Gastrocnemius medialis (tissue), 4 donors: ENCODE data around the gene NAALAD2. TPM values are rescaled to one million over a fixed set of nuclear protein-coding genes. Genes with fewer than 3 reads are reported as not detected.
"Not testable (repeated sequence)": the region's sequence is repeated elsewhere in the genome, so short reads cannot be mapped to it uniquely, and the experiment has no call there.

ENCODE experiments used
- ATAC-seq, 2 donors: fragments of 150-250 bp; one replicate each; pipeline ENCODE4 v1.9.1; 2016
- DNase-seq, 2 donors: peaks; one replicate each; pipeline ENCODE4 v3.0.0-alpha.2; 2019
- H3K27ac ChIP-seq, 4 donors: fragments of 200-600 bp; sonication (generic); 1 replicate in 1 of 4; 2 replicates in 3 of 4; pipeline ENCODE4 v1.5.1; 2016 to 2018; ENCODE audit warnings: mild to moderate bottlenecking in 2 of 4, moderate library complexity in 1 of 4
- H3K27me3 ChIP-seq, 3 donors: fragments of 200-600 bp; sonication (generic) in 2 of 3; 1 replicate in 1 of 3; 2 replicates in 2 of 3; pipeline versions ENCODE4 v1.5.1 to v1.6.0; 2016 to 2019; ENCODE audit warnings: mild to moderate bottlenecking in 1 of 3, moderate library complexity in 1 of 3
- H3K36me3 ChIP-seq, 2 donors: fragments of 200-600 bp; sonication (generic) in 1 of 2; one replicate each; pipeline ENCODE4 v1.5.1; 2017 to 2018
- H3K4me1 ChIP-seq, 2 donors: fragments of 200-600 bp; sonication (generic) in 1 of 2; one replicate each; pipeline ENCODE4 v1.5.1; 2016 to 2017; ENCODE audit warnings: mild to moderate bottlenecking in 2 of 2
- H3K4me3 ChIP-seq, 4 donors: fragments of 200-600 bp; sonication (generic) in 3 of 4; 1 replicate in 1 of 4; 2 replicates in 3 of 4; pipeline ENCODE4 v1.5.1; 2016 to 2019; ENCODE audit warnings: mild to moderate bottlenecking in 2 of 4
- H3K9me3 ChIP-seq, 3 donors: fragments of 200-600 bp; sonication (generic) in 2 of 3; 1 replicate in 1 of 3; 2 replicates in 2 of 3; pipeline ENCODE4 v1.5.1; 2016 to 2019
- POLR2A ChIP-seq, 2 donors: fragments of 450-650 bp; IDR thresholded peaks; one replicate each; pipeline ENCODE4 v1.6.1; 2017; ENCODE audit warnings: antibody characterized with exemption in 2 of 2, mild to moderate bottlenecking in 2 of 2, moderate library complexity in 2 of 2
- in situ Hi-C, 4 donors: fragments of 200-750 bp; cut with MboI; loops; one replicate each; pipeline versions ENCODE4 v1.15.0 to v1.8.0; 2017; ENCODE audit warnings: low sequenced_read_pairs in 4 of 4
- intact Hi-C: fragments of 100-400 bp; cut with DNase I; formaldehyde crosslinking; loops from one replicate; pipeline ENCODE4 v1.15.1; 2023; ENCODE audit warnings: low total_unique reads
- total RNA-seq, 4 donors: library from RNA; depleted of rRNA; stranded (reverse); fragments of >200 nt; gene quantifications; one replicate each; pipeline versions ENCODE4 v1.1.0 to v1.2.3, GENCODE V29; 2016
- TF ChIP-seq, protein P1 (sequence below), 5 experiments: fragments of 450-650 bp in 3 of 5; fragments of 200-600 bp in 2 of 5; sonication (generic) in 2 of 5; IDR thresholded peaks in 4 of 5; conservative IDR thresholded peaks in 1 of 5; 1 replicate in 4 of 5; 2 replicates in 1 of 5; pipeline ENCODE4 v1.5.1; 2016 to 2019; ENCODE audit warnings: antibody characterized with exemption in 5 of 5, mild to moderate bottlenecking in 3 of 5, moderate library complexity in 3 of 5

Gene NAALAD2
- total RNA-seq, 4 donors from 2014 or later: 0.09 to 0.20 TPM; not detected in 2

DNA sequence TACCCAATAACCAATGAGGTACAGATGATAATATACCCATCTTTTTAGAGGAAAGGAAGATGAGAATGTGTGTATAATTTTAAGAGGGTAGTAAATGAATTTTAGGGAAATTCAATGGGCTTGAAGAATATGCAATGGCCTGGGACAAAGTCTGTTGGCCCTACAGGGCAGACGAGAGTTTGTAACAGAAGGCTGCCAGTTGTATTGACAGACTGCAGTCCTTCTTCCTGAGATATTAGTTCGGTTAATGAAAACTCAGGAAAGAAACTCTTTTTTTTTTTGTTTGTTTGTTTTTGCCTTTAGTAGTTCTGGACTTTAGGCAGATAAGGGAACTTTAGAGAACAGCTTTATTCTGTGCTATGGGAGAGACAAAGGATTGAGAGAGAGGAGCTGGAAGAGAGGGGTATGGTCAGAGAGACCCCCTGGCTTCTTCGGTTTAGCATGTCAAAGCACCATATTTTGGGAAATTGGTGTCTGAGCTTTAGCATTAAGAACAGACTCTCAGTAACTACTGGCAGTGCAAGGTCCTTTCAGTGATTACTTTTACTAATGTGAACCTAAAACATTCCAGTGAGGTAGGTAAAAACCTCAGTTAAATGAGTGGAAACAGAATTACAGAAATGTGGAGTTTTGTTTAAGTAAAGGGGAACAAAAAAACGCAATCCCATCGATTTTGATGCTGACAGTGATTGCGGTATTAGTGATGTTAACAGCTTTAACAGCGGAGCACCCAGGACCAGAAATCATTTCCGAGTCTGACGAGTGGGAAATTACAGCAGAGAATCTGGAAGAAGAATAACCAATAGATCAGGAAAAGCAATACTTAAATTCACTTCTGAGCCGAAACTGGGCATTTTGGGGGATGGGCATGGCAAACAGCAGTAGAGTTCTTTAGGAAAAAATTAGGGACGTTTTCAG, 644 bp upstream of the NAALAD2 start:
- intact Hi-C loops: no loop called here
- no peak for ATAC-seq
- Histone ChIP-seq H3K36me3 (no peaks in the 10 kb centered on the region), H3K4me1 (peaks cover 0 to 6% of the 10 kb centered on the region in 2 donors), H3K27me3 (peaks cover 0 to 10% (median 3%) of the 10 kb centered on the region in 3 donors), H3K4me3 (peak overlapping the region; percentile 40 to 70 (median 52)), H3K27ac (no peak overlapping the region), H3K9me3 (no peaks in the 10 kb centered on the region)
- TF ChIP-seq, protein P1, sequence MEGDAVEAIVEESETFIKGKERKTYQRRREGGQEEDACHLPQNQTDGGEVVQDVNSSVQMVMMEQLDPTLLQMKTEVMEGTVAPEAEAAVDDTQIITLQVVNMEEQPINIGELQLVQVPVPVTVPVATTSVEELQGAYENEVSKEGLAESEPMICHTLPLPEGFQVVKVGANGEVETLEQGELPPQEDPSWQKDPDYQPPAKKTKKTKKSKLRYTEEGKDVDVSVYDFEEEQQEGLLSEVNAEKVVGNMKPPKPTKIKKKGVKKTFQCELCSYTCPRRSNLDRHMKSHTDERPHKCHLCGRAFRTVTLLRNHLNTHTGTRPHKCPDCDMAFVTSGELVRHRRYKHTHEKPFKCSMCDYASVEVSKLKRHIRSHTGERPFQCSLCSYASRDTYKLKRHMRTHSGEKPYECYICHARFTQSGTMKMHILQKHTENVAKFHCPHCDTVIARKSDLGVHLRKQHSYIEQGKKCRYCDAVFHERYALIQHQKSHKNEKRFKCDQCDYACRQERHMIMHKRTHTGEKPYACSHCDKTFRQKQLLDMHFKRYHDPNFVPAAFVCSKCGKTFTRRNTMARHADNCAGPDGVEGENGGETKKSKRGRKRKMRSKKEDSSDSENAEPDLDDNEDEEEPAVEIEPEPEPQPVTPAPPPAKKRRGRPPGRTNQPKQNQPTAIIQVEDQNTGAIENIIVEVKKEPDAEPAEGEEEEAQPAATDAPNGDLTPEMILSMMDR (IDR thresholded peaks at IDR 0.05 in 4 of 5, conservative IDR thresholded peaks at IDR 0.05 in 1 of 5): no peak
- TF ChIP-seq POLR2A (IDR thresholded peaks at IDR 0.05): no peak
- DNase-seq: no peak
- in situ Hi-C loops: no loop called here

DNA sequence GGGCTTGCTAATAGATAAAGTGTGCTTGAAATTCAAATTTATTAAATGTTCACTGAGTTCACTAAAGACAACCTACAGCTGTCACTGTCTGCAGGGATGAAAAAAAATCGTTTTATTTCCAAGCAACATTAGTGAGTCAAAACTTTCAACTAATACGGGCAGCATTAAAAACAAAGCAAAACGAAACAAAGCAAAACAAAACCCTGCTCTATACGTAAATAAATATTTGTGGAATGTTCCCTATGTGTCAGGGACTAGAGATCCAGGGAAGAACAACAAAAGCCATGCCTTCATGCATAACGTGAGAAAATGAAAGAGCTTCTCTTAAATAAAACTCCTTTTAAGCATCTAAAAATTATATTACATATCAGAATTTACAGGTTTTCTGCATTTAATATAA, 553 bp downstream of the NAALAD2 start:
- no peaks in the 10 kb centered on the region for H3K36me3 ChIP-seq

DNA sequence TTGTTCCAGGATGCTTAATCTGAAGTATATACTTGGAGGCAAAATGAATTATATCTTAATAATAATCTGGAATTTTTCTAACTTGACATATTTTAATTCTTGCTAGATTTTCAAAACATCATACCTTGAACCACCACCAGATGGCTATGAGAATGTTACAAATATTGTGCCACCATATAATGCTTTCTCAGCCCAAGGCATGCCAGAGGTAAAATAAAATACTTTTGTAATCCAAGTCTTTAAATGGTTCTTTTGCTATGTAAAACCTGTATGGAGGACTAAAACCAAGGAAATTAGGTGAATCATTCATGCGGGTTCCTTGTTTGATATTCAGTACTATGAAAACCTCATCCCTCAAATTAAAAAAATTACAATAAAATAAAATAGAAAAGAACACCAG, 14.4 kb downstream of the NAALAD2 start:
- ATAC-seq: no peak
- intact Hi-C loops: no loop called here
- Histone ChIP-seq H3K36me3 (no peaks in the 10 kb centered on the region), H3K4me3 (no peak overlapping the region), H3K27me3 (no peaks in the 10 kb centered on the region), H3K9me3 (no peaks in the 10 kb centered on the region), H3K27ac (no peak overlapping the region), H3K4me1 (no peaks in the 10 kb centered on the region)
- DNase-seq: no peak
- TF ChIP-seq, protein P1 (IDR thresholded peaks at IDR 0.05 in 4 of 5, conservative IDR thresholded peaks at IDR 0.05 in 1 of 5): no peak
- TF ChIP-seq POLR2A (IDR thresholded peaks at IDR 0.05): no peak
- in situ Hi-C loops: no loop called here

More for the DNA sequence above, 553 bp downstream of the NAALAD2 start:
- H3K9me3 ChIP-seq: no peaks in the 10 kb centered on the region
- peaks cover 0 to 6% of the 10 kb centered on the region in 2 donors for H3K4me1 ChIP-seq
- ATAC-seq: no peak
- DNase-seq: no peak
- H3K27ac ChIP-seq: no peak overlapping the region
- peaks cover 0 to 10% (median 3%) of the 10 kb centered on the region in 3 donors for H3K27me3 ChIP-seq
- TF ChIP-seq, protein P1 (IDR thresholded peaks at IDR 0.05 in 4 of 5, conservative IDR thresholded peaks at IDR 0.05 in 1 of 5): no peak
- TF ChIP-seq POLR2A (IDR thresholded peaks at IDR 0.05): no peak
- in situ Hi-C loops (no loop called here), intact Hi-C loops (no loop called here)
- H3K4me3 ChIP-seq: peak overlapping the region; percentile 40 to 70 (median 52)

DNA sequence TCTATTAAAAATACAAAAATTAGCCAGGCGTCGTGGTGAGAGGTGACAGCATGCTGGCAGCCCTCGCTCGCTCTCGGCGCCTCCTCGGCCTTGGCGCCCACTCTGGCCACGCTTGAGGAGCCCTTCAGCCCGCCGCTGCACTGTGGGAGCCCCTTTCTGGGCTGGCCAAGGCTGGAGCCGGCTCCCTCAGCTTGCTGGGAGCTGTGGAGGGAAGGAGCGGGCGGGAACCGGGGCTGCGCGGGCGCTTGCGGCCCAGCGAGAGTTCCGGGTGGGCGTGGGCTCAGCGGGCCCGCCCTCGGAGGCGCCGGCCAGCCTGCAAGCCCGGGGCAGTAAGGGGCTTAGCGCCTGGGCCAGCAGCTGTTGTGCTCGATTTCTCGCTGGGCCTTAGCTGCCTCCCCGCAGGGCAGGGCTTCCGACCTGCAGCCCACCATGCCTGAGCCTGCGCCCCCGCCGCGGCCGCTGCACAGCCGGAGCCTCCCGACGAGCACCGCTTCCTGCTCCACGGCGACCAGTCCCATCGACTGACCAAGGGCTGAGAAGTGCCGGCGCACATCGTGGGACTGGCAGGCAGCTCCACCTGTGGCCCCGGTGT, 32.6 kb downstream of the NAALAD2 start:
- ATAC-seq, H3K4me3 ChIP-seq, H3K36me3 ChIP-seq, DNase-seq, H3K27ac ChIP-seq, in situ Hi-C loops, H3K27me3 ChIP-seq, H3K9me3 ChIP-seq, intact Hi-C loops, H3K4me1 ChIP-seq: not testable (repeated sequence)

DNA sequence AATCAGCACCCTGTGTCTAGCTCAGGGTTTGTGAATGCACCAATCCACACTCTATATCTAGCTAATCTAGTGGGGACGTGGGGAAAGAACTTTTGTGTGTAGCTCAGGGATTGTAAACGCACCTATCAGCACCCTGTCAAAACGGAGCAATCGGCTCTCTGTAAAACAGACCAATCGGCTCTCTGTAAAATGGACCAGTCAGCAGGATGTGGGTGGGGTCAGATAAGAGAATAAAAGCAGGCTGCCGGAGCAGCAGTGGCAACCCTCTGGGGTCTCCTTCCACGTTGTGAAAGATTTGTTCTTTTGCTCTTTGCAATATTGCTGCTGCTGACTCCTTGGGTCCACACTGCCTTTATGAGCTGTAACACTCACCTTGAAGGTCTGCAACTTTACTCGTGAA, 33.2 kb downstream of the NAALAD2 start:
- in situ Hi-C loops, H3K27ac ChIP-seq, H3K27me3 ChIP-seq, intact Hi-C loops, ATAC-seq, H3K4me3 ChIP-seq, DNase-seq, H3K4me1 ChIP-seq, H3K36me3 ChIP-seq, H3K9me3 ChIP-seq: not testable (repeated sequence)
